Activated T-cell treated with anti-CD3 and anti-CD28 coated beads, Interleukin-2, amount 50 U/mL, for 72 hours (primary cell): ENCODE data around the gene OR2V2. TPM values are rescaled to one million over a fixed set of nuclear protein-coding genes. Genes with fewer than 3 reads are reported as not detected.
"Not testable (repeated sequence)": the region's sequence is repeated elsewhere in the genome, so short reads cannot be mapped to it uniquely, and the experiment has no call there.

ENCODE experiments used
- ATAC-seq, 2 donors: fragments of 150-1000 bp; cut with Tn5 transposase; replicated peaks in 1 of 2; 2 replicates each; pipeline ENCODE4 v1.10.0; 2021; ENCODE audit warnings: moderate library complexity in 2 of 2, mild to moderate bottlenecking in 1 of 2
- DNase-seq, 2 donors: peaks; one replicate each; pipeline ENCODE4 v3.0.0; 2021 to 2022; ENCODE audit warnings: mixed read lengths in 1 of 2
- H3K27ac Mint-ChIP-seq: one replicate; pipeline ENCODE4 v1.8.0; 2022; ENCODE audit warnings: mild to moderate bottlenecking, moderate library complexity, mixed read lengths
- H3K27me3 Mint-ChIP-seq: one replicate; pipeline ENCODE4 v1.8.0; 2022; ENCODE audit warnings: low read depth, mixed read lengths
- H3K36me3 Mint-ChIP-seq, 2 donors: one replicate each; pipeline ENCODE4 v1.8.0; 2022; ENCODE audit warnings: mixed read lengths in 2 of 2, mild to moderate bottlenecking in 1 of 2; ENCODE audit not compliant: insufficient read depth in 2 of 2
- H3K4me1 Mint-ChIP-seq: one replicate; pipeline ENCODE4 v1.8.0; 2022; ENCODE audit warnings: low read depth, mixed read lengths
- H3K4me3 Mint-ChIP-seq, 2 donors: one replicate each; pipeline ENCODE4 v1.8.0; 2022; ENCODE audit warnings: mild to moderate bottlenecking in 2 of 2, mixed read lengths in 2 of 2, moderate library complexity in 2 of 2
- H3K9me3 Mint-ChIP-seq, 2 donors: one replicate each; pipeline ENCODE4 v1.8.0; 2022; ENCODE audit warnings: mixed read lengths in 2 of 2
- total RNA-seq, 2 donors: library from RNA; stranded (reverse); gene quantifications; one replicate each; pipeline ENCODE4 v1.2.3, GENCODE V29; 2022

OR2V2 gene
- total RNA-seq, 2 donors from 2014 or later: not detected

GRCh38 chr5:181121675-181122561 is 25.5 kb upstream of the OR2V2 start:
- DNase-seq (no peak), ATAC-seq (no peak)
- Mint-ChIP-seq H3K4me1 (no peaks in the 10 kb centered on the region), H3K4me3 (no peak overlapping the region), H3K27me3 (peaks cover 84% of the 10 kb centered on the region), H3K36me3 (no peaks in the 10 kb centered on the region), H3K9me3 (peaks cover 2% of the 10 kb centered on the region in 2 donors), H3K27ac (no peak overlapping the region)

GRCh38 chr5:181124526-181124925 is 22.9 kb upstream of the OR2V2 start:
- DNase-seq: no peak
- Mint-ChIP-seq H3K4me1 (no peaks in the 10 kb centered on the region), H3K4me3 (no peak overlapping the region), H3K27me3 (peaks cover 71% of the 10 kb centered on the region), H3K27ac (no peak overlapping the region), H3K36me3 (no peaks in the 10 kb centered on the region), H3K9me3 (peaks cover 0 to 2% of the 10 kb centered on the region in 2 donors)
- ATAC-seq: no peak

GRCh38 chr5:181126841-181127240 is 20.5 kb upstream of the OR2V2 start:
- H3K36me3 Mint-ChIP-seq: no peaks in the 10 kb centered on the region
- no peak overlapping the region for H3K4me3 Mint-ChIP-seq
- no peak overlapping the region for H3K27ac Mint-ChIP-seq
- no peaks in the 10 kb centered on the region for H3K4me1 Mint-ChIP-seq
- DNase-seq (no peak), ATAC-seq (no peak)
- H3K9me3 Mint-ChIP-seq: peaks cover 0 to 2% of the 10 kb centered on the region in 2 donors
- peaks cover 63% of the 10 kb centered on the region for H3K27me3 Mint-ChIP-seq

- Mint-ChIP-seq H3K36me3 (no peaks in the 10 kb centered on the region), H3K4me3 (no peak overlapping the region), H3K27me3 (peaks cover 63% of the 10 kb centered on the region), H3K9me3 (peaks cover 0 to 2% of the 10 kb centered on the region in 2 donors), H3K4me1 (no peaks in the 10 kb centered on the region), H3K27ac (no peak overlapping the region)
- ATAC-seq: no peak
- DNase-seq: no peak
Measured at GRCh38 chr5:181127456-181127855, 19.9 kb upstream of the OR2V2 start.

GRCh38 chr5:181127907-181128626 is 19.3 kb upstream of the OR2V2 start:
- H3K27ac Mint-ChIP-seq: no peak overlapping the region
- ATAC-seq: no peak

GRCh38 chr5:181129601-181130000 is 17.8 kb upstream of the OR2V2 start:
- Mint-ChIP-seq H3K4me1 (no peaks in the 10 kb centered on the region), H3K27me3 (peaks cover 60% of the 10 kb centered on the region), H3K36me3 (peaks cover 0 to under 1% of the 10 kb centered on the region in 2 donors), H3K4me3 (no peak overlapping the region), H3K27ac (no peak overlapping the region), H3K9me3 (no peaks in the 10 kb centered on the region)
- ATAC-seq (no peak), DNase-seq (no peak)

More at GRCh38 chr5:181127907-181128626, 19.3 kb upstream of the OR2V2 start:
- H3K36me3 Mint-ChIP-seq: no peaks in the 10 kb centered on the region
- H3K9me3 Mint-ChIP-seq: peaks cover 0 to 2% of the 10 kb centered on the region in 2 donors
- H3K4me3 Mint-ChIP-seq: no peak overlapping the region
- no peak for DNase-seq
- peaks cover 63% of the 10 kb centered on the region for H3K27me3 Mint-ChIP-seq
- no peaks in the 10 kb centered on the region for H3K4me1 Mint-ChIP-seq

- not testable (repeated sequence) for DNase-seq, H3K9me3 Mint-ChIP-seq, ATAC-seq, H3K4me3 Mint-ChIP-seq, H3K27ac Mint-ChIP-seq, H3K4me1 Mint-ChIP-seq, H3K36me3 Mint-ChIP-seq
- peaks cover 59% of the 10 kb centered on the region for H3K27me3 Mint-ChIP-seq
Measured at GRCh38 chr5:181130081-181130480, 17.3 kb upstream of the OR2V2 start.

- no peak for DNase-seq
- Mint-ChIP-seq H3K4me1 (no peaks in the 10 kb centered on the region), H3K9me3 (peaks cover 0 to 1% of the 10 kb centered on the region in 2 donors), H3K27ac (no peak within 1 kb of the TSS), H3K27me3 (peaks cover 60% of the 10 kb centered on the region), H3K36me3 (peaks cover 4% of the 10 kb centered on the region in 2 donors), H3K4me3 (no peak within 1 kb of the TSS)
- no peak for ATAC-seq
Measured at GRCh38 chr5:181130832-181131496, 16.4 kb upstream of the OR2V2 start, which contains the start of gene OR2V1. Gene OR2V1, minus strand, starts transcription at chr5:181131169. Its CDS starts 5,865 bp downstream, at chr5:181125304.

GRCh38 chr5:181131514-181131913 is 15.9 kb upstream of the OR2V2 start:
- peaks cover 0 to 1% of the 10 kb centered on the region in 2 donors for H3K9me3 Mint-ChIP-seq

GRCh38 chr5:181133083-181133482 is 14.3 kb upstream of the OR2V2 start:
- DNase-seq (no peak), ATAC-seq (no peak)
- no peak overlapping the region for H3K4me3 Mint-ChIP-seq
- peaks cover 0 to 1% of the 10 kb centered on the region in 2 donors for H3K9me3 Mint-ChIP-seq
- H3K27ac Mint-ChIP-seq: no peak overlapping the region
- H3K36me3 Mint-ChIP-seq: peaks cover 4% of the 10 kb centered on the region in 2 donors
- H3K27me3 Mint-ChIP-seq: peaks cover 48% of the 10 kb centered on the region
- no peaks in the 10 kb centered on the region for H3K4me1 Mint-ChIP-seq

More at GRCh38 chr5:181131514-181131913, 15.9 kb upstream of the OR2V2 start:
- H3K36me3 Mint-ChIP-seq: peaks cover 4% of the 10 kb centered on the region in 2 donors
- DNase-seq (no peak), ATAC-seq (no peak)
- H3K4me3 Mint-ChIP-seq: no peak overlapping the region
- no peaks in the 10 kb centered on the region for H3K4me1 Mint-ChIP-seq
- H3K27me3 Mint-ChIP-seq: peaks cover 55% of the 10 kb centered on the region
- no peak overlapping the region for H3K27ac Mint-ChIP-seq

- Mint-ChIP-seq H3K4me1 (no peaks in the 10 kb centered on the region), H3K9me3 (peaks cover 0 to 4% of the 10 kb centered on the region in 2 donors)
Measured at GRCh38 chr5:181133610-181134231, 13.7 kb upstream of the OR2V2 start.

GRCh38 chr5:181134259-181134658 is 13.1 kb upstream of the OR2V2 start:
- Mint-ChIP-seq H3K36me3 (peaks cover 4% of the 10 kb centered on the region in 2 donors), H3K9me3 (peaks cover 0 to 6% of the 10 kb centered on the region in 2 donors)

More at GRCh38 chr5:181133610-181134231, 13.7 kb upstream of the OR2V2 start:
- ATAC-seq (no peak), DNase-seq (no peak)
- Mint-ChIP-seq H3K27me3 (peaks cover 42% of the 10 kb centered on the region), H3K4me3 (no peak overlapping the region), H3K27ac (no peak overlapping the region), H3K36me3 (peaks cover 4% of the 10 kb centered on the region in 2 donors)

More at GRCh38 chr5:181134259-181134658, 13.1 kb upstream of the OR2V2 start:
- ATAC-seq (no peak), DNase-seq (no peak)
- H3K4me3 Mint-ChIP-seq: no peak overlapping the region
- H3K27ac Mint-ChIP-seq: no peak overlapping the region
- peaks cover 41% of the 10 kb centered on the region for H3K27me3 Mint-ChIP-seq
- H3K4me1 Mint-ChIP-seq: no peaks in the 10 kb centered on the region
